Heart right ventricle (tissue), 16 donors: ENCODE measurements around the gene FREM2. TPM values are rescaled to one million over a fixed set of nuclear protein-coding genes. Genes with fewer than 3 reads are reported as not detected.

ENCODE experiments used
- ATAC-seq, 8 donors: fragments of 200-7000 bp; cut with Tn5 transposase; one replicate each; pipeline ENCODE4 v1.9.1; 2020; ENCODE audit warnings: mild to moderate bottlenecking in 8 of 8, moderate library complexity in 8 of 8, moderate number of reproducible peaks in 1 of 8
- DNase-seq, 2 donors: peaks; one replicate each; pipeline ENCODE4 v3.0.0-alpha.2; 2020
- H3K27ac ChIP-seq, 10 donors: fragments of 200-600 bp; sonication (generic) in 2 of 10; one replicate each; pipeline versions ENCODE4 v1.5.0 to v1.8.0; 2020 to 2022; ENCODE audit warnings: mild to moderate bottlenecking in 3 of 10
- H3K27me3 ChIP-seq, 7 donors: fragments of 200-600 bp; one replicate each; pipeline ENCODE4 v1.8.0; 2021 to 2022; ENCODE audit warnings: mild to moderate bottlenecking in 2 of 7
- H3K36me3 ChIP-seq, 9 donors: fragments of 200-600 bp; sonication (generic) in 1 of 9; one replicate each; pipeline versions ENCODE4 v1.5.0 to v1.8.0; 2020 to 2022; ENCODE audit warnings: mild to moderate bottlenecking in 2 of 9
- H3K4me1 ChIP-seq, 9 donors: fragments of 200-600 bp; sonication (generic) in 1 of 9; one replicate each; pipeline versions ENCODE4 v1.5.0 to v1.8.0; 2020 to 2022; ENCODE audit warnings: mild to moderate bottlenecking in 4 of 9
- H3K4me3 ChIP-seq, 10 donors: fragments of 200-600 bp; sonication (generic) in 2 of 10; one replicate each; pipeline versions ENCODE4 v1.5.0 to v1.8.0; 2020 to 2022; ENCODE audit warnings: mild to moderate bottlenecking in 7 of 10, moderate library complexity in 2 of 10
- H3K9me3 ChIP-seq, 11 donors: fragments of 200-600 bp in 10 of 11; sonication (generic) in 2 of 11; one replicate each; pipeline versions ENCODE4 v1.5.0 to v1.8.0; 2013 to 2022; ENCODE audit warnings: mild to moderate bottlenecking in 2 of 11, control low read depth in 1 of 11, moderate library complexity in 1 of 11
- WGBS, 2 donors: extraction: QIAGEN DNeasy Blood & Tissue Kit; methylation state at CpG; one replicate each; pipeline ENCODE4 v1.1.7; 2013; ENCODE audit warnings: inconsistent platforms in 1 of 2; 5-methylcytosine and 5-hydroxymethylcytosine counted together
- intact Hi-C, 10 donors: fragments of 100-400 bp; cut with DNase I; formaldehyde crosslinking; loops; one replicate each; pipeline versions ENCODE4 v1.11.1 to v1.14.2; 2022
- polyA plus RNA-seq, 2 donors: library from polyadenylated mRNA; stranded (reverse); fragments of 200-250 nt; gene quantifications; one replicate each; pipeline ENCODE4 v1.2.3, GENCODE V29; 2013
- total RNA-seq, 10 donors: library from RNA; stranded (reverse); fragmentation: NEBNext Ultra II Directional in 3 of 10; extraction: Animal tissue kit (Norgen Biotek cat#: 25700) in 3 of 10; gene quantifications; one replicate each; pipeline versions ENCODE4 v1.2.1 to v1.2.4, GENCODE V29; 2021 to 2023
- TF ChIP-seq, protein P1 (sequence below), 9 donors: fragments of 200-600 bp; sonication (generic) in 2 of 9; IDR thresholded peaks; one replicate each; pipeline versions ENCODE4 v1.5.0 to v1.8.0; 2021 to 2022; ENCODE audit warnings: antibody characterized with exemption in 9 of 9, mild to moderate bottlenecking in 5 of 9, moderate library complexity in 1 of 9
- donor health status: Arrhythmogenic right ventricular cardiomyopathy.
- donor health status: ischemic (EF 13 %, LVEDD 7.1; RV severe dilation, severe dysfunction).
- donor health status: healthy with polysubstance abuse.
- donor health status: DM: no; HTN: yes; CAD: no.
- donor health status: DM: no; HTN: no; CAD: no.
- donor health status: ischemic (EF 25% LVEDD 6.9; RV normal size, moderate dysfunction).
- donor health status: ischemic (EF 25% LVEDD 5.7; RV mildly dilated, moderate dysfunction).
- donor health status: healthy.
- donor health status: DM: yes; HTN: yes; CAD: no.
- donor health status: Ischemic cardiomyopathy.
- donor health status: ischemic (EF 35%, LVEDD 5.7; RV mildly dilated, moderate dysfunction).
- donor health status: nonischemic (EF 11% LVEDD 7.7; RV severe dilation, severe dysfunction).
- donor health status: DM: yes; HTN: yes; CAD: no.
- donor health status: PGD.
- donor health status: ischemic (EF 29% LVEDD 5.4; RV normal size, mild dysfunction).
- donor health status: nonischemic (EF 23%, LVEDD 6.1; RV moderate dilation, normal function).

The FREM2 gene
- total and polyA plus RNA-seq, 12 donors = 0.01 to 0.46 (median 0.13) TPM; not detected in 1

DNA sequence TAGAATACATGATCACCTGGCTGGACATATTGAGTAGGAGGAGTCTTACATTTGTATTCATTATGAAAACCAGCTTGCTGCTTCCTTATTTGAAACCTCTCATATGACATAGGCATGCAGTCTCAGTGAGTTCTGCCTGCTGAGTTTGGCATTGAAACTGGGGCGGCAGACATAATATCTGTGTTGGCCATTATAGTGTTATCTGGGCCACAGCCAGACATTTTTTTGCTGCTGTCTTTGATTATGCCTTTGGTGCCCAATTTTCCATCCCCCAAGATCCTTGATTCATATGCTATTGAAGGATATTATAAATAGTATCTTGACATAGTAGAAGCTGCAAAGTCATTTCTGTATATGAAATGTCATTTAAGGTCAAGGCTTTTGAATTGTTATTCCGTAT is 15.8 kb downstream of the FREM2 start:
- Histone ChIP-seq H3K27ac (peak overlapping the region in 1 of 10 donors; percentile 3), H3K4me3 (no peak overlapping the region)
- WGBS, 2 donors = 26 to 32% methylated on average over 2 of the region's 2 CpGs

DNA sequence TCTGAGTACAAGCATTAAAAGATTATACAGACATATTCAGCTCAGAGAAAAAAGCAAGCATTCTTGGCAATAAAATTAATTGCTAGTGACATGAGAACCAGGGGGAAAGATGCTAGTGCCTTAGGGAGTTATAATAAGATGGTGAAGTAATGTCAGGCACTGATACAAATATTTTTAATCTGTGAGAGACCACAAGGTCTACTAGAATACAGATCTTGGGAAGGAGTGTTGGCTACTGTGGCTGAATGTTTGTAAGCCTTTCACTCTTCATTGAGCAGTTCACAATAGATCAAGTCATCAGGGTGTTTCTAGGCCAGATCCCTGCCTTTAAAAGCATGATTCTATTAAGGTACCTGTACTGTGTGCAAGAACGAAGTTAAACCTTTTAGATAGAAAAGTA is 16.4 kb downstream of the FREM2 start:
- 81 to 90% methylated on average over 1 of the region's 1 CpG for WGBS, 2 donors
- Histone ChIP-seq H3K27me3 (no peaks in the 10 kb centered on the region), H3K27ac (peak overlapping the region in 1 of 10 donors; percentile 3), H3K9me3 (no peaks in the 10 kb centered on the region), H3K4me3 (no peak overlapping the region), H3K36me3 (no peaks in the 10 kb centered on the region), H3K4me1 (peaks cover 0 to 11% (median 0%) of the 10 kb centered on the region in 9 donors)
- intact Hi-C loops = no loop called here
- ATAC-seq (no peak), DNase-seq (no peak)
- TF ChIP-seq, protein P1, sequence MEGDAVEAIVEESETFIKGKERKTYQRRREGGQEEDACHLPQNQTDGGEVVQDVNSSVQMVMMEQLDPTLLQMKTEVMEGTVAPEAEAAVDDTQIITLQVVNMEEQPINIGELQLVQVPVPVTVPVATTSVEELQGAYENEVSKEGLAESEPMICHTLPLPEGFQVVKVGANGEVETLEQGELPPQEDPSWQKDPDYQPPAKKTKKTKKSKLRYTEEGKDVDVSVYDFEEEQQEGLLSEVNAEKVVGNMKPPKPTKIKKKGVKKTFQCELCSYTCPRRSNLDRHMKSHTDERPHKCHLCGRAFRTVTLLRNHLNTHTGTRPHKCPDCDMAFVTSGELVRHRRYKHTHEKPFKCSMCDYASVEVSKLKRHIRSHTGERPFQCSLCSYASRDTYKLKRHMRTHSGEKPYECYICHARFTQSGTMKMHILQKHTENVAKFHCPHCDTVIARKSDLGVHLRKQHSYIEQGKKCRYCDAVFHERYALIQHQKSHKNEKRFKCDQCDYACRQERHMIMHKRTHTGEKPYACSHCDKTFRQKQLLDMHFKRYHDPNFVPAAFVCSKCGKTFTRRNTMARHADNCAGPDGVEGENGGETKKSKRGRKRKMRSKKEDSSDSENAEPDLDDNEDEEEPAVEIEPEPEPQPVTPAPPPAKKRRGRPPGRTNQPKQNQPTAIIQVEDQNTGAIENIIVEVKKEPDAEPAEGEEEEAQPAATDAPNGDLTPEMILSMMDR (IDR thresholded peaks at IDR 0.05) = no peak

More for the DNA sequence above, 15.8 kb downstream of the FREM2 start:
- DNase-seq (no peak), ATAC-seq (peak in 1 of 8 donors; percentile 42)
- TF ChIP-seq, protein P1 (IDR thresholded peaks at IDR 0.05) = no peak
- no peaks in the 10 kb centered on the region for H3K27me3 ChIP-seq
- no peaks in the 10 kb centered on the region for H3K36me3 ChIP-seq
- H3K4me1 ChIP-seq = peaks cover 0 to 11% (median 0%) of the 10 kb centered on the region in 9 donors
- no peaks in the 10 kb centered on the region for H3K9me3 ChIP-seq
- intact Hi-C loops = no loop called here

DNA sequence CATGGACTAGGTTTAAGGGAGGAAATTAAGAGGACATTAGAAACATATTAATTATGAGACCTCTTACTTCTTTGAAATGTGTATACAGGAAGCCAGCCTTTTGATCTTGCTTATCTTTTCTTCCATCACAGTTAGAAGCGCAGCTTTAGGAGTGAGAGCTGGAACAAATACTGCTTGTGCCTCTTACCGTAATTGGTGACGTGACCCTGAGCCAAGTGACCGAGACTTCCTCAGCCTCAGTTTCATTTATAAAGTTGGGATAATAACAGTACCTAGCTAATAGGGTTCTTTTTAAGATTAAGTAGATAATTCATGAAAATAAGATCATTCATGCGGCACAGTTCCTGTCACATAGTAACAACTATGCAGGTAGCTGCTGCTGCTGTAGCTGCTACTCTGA is 18.5 kb downstream of the FREM2 start:
- 84 to 91% methylated on average over 5 of the region's 5 CpGs for WGBS, 2 donors
- no peak overlapping the region for H3K4me3 ChIP-seq
- ATAC-seq (no peak), DNase-seq (no peak)
- H3K36me3 ChIP-seq = no peaks in the 10 kb centered on the region
- no peaks in the 10 kb centered on the region for H3K27me3 ChIP-seq
- H3K9me3 ChIP-seq = no peaks in the 10 kb centered on the region
- intact Hi-C loops = no loop called here
- H3K27ac ChIP-seq = no peak overlapping the region
- peaks cover 0 to 11% (median 0%) of the 10 kb centered on the region in 9 donors for H3K4me1 ChIP-seq
- TF ChIP-seq, protein P1 (IDR thresholded peaks at IDR 0.05) = no peak

DNA sequence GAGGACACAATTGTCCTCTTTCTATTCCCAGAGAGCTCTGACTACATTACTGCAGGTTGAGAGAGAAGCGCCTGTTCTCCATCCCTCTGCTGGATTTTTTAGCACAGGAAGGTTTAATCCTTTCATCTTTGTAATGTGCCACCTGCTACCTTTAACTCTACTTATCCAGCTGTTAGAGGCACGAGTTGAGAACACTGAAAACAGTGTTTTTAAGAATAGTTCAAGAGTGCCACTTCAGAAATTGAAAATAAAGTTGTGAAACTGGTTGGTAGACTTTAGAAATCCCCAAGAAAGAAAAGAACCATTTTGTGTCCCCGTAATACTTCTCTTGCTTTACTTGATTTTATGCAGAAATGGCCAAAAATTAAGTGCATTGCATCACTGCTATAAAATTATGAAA is 20.6 kb downstream of the FREM2 start:
- WGBS, 2 donors = 79 to 84% methylated on average over 3 of the region's 3 CpGs
- Histone ChIP-seq H3K27ac (no peak overlapping the region), H3K4me1 (peaks cover 0 to 9% (median 0%) of the 10 kb centered on the region in 9 donors), H3K27me3 (no peaks in the 10 kb centered on the region), H3K9me3 (no peaks in the 10 kb centered on the region), H3K4me3 (no peak overlapping the region), H3K36me3 (no peaks in the 10 kb centered on the region)
- intact Hi-C loops = no loop called here
- DNase-seq (no peak), ATAC-seq (no peak)
- TF ChIP-seq, protein P1 (IDR thresholded peaks at IDR 0.05) = no peak
